Measurements from ENCODE around the gene TMEM8B. TPM values are rescaled to one million over a fixed set of nuclear protein-coding genes. Genes with fewer than 3 reads are reported as not detected.

TMEM8B gene
- total RNA-seq, 4 donors from 2014 or later = 11.7 to 23.8 (median 18.6) TPM

- WGBS, 2 donors (ENCODE audit: low coverage in 1 of 2) = 0 to 18% methylated on average over 4 to 7 of the region's 7 CpGs
- Histone ChIP-seq H3K27me3 (no peaks in the 10 kb centered on the region), H3K27ac (peak overlapping the region; percentile 74 to 86 (median 82)), H3K9me3 (no peaks in the 10 kb centered on the region), H3K4me1 (peaks cover 4 to 65% (median 28%) of the 10 kb centered on the region in 3 donors), H3K4me3 (no peak overlapping the region), H3K36me3 (peaks cover 0 to 37% of the 10 kb centered on the region in 2 donors)
- TF ChIP-seq CTCF (IDR thresholded peaks at IDR 0.05) (no peak), POLR2A (IDR thresholded peaks at IDR 0.05) (no peak), POLR2AphosphoS5 (IDR thresholded peaks at IDR 0.05) (peak; percentile 59)
- ATAC-seq = peak; percentile 66
These were observed 15.7 kb downstream of the TMEM8B start for GRCh38 chr9:35844628-35845270.

GRCh38 chr9:35845824-35846771 lies 17.1 kb downstream of the TMEM8B start:
- Histone ChIP-seq H3K4me3 (peak overlapping the region in 1 of 2 donors; percentile 13), H3K27ac (peak overlapping the region; percentile 74 to 86 (median 82))
- no peak for ATAC-seq

GRCh38 chr9:35847792-35848572 lies 19.0 kb downstream of the TMEM8B start:
- Histone ChIP-seq H3K27ac (peak overlapping the region; percentile 14 to 83 (median 80)), H3K4me1 (peaks cover 4 to 58% (median 28%) of the 10 kb centered on the region in 3 donors)
- peak; percentile 28 for ATAC-seq

More at GRCh38 chr9:35845824-35846771, 17.1 kb downstream of the TMEM8B start:
- H3K9me3 ChIP-seq = no peaks in the 10 kb centered on the region
- TF ChIP-seq EP300 (IDR thresholded peaks at IDR 0.05) = no peak
- H3K27me3 ChIP-seq = no peaks in the 10 kb centered on the region
- peaks cover 0 to 36% of the 10 kb centered on the region in 2 donors for H3K36me3 ChIP-seq
- WGBS, 2 donors (ENCODE audit: low coverage in 1 of 2) = 53 to 65% methylated on average over 13 to 15 of the region's 53 CpGs
- peaks cover 4 to 68% (median 28%) of the 10 kb centered on the region in 3 donors for H3K4me1 ChIP-seq

GRCh38 chr9:35852267-35852815 lies 23.3 kb downstream of the TMEM8B start:
- no peak for ATAC-seq
- Histone ChIP-seq H3K4me3 (no peak overlapping the region), H3K9me3 (no peaks in the 10 kb centered on the region), H3K36me3 (peaks cover 0 to 49% of the 10 kb centered on the region in 2 donors), H3K4me1 (peaks cover 2 to 16% (median 4%) of the 10 kb centered on the region in 3 donors), H3K27ac (no peak overlapping the region), H3K27me3 (no peaks in the 10 kb centered on the region)
- TF ChIP-seq POLR2A (IDR thresholded peaks at IDR 0.05) (no peak), CTCF (IDR thresholded peaks at IDR 0.05) (no peak), POLR2AphosphoS5 (IDR thresholded peaks at IDR 0.05) (no peak), EP300 (IDR thresholded peaks at IDR 0.05) (no peak)
- WGBS, 2 donors (ENCODE audit: low coverage in 1 of 2) = 83% methylated on average over 1 of the region's 2 CpGs; no CpG with 5 or more reads in 1 of the 2 donors

More at GRCh38 chr9:35847792-35848572, 19.0 kb downstream of the TMEM8B start:
- no peaks in the 10 kb centered on the region for H3K9me3 ChIP-seq
- peaks cover 0 to 34% of the 10 kb centered on the region in 2 donors for H3K36me3 ChIP-seq
- WGBS, 2 donors (ENCODE audit: low coverage in 1 of 2) = 35 to 62% methylated on average over 2 to 4 of the region's 4 CpGs
- H3K4me3 ChIP-seq = no peak overlapping the region
- TF ChIP-seq EP300 (IDR thresholded peaks at IDR 0.05) (no peak), POLR2AphosphoS5 (IDR thresholded peaks at IDR 0.05) (peak; percentile 68), POLR2A (IDR thresholded peaks at IDR 0.05) (no peak), CTCF (IDR thresholded peaks at IDR 0.05) (no peak)
- H3K27me3 ChIP-seq = no peaks in the 10 kb centered on the region

Measured in gastroesophageal sphincter (tissue), 4 donors.